Stromal cell of bone marrow (primary cell): ENCODE results near the gene SLC35F3.
"Not testable (repeated sequence)": the region's sequence is repeated elsewhere in the genome, so short reads cannot be mapped to it uniquely, and the experiment has no call there.

Experiments
- DNase-seq: peaks from one replicate; pipeline ENCODE4 v3.0.0-alpha.2; 2012; ENCODE audit warnings: low read depth

The SLC35F3 gene

GRCh38 chr1:234106032-234106431, 201.6 kb downstream of the SLC35F3 start:
- DNase-seq: no peak

GRCh38 chr1:234107416-234108021, 203.0 kb downstream of the SLC35F3 start:
- DNase-seq: no peak

GRCh38 chr1:234108921-234109320, 204.4 kb downstream of the SLC35F3 start:
- no peak for DNase-seq

GRCh38 chr1:234109840-234110239, 205.4 kb downstream of the SLC35F3 start:
- no peak for DNase-seq

GRCh38 chr1:234111458-234112142, 207.1 kb downstream of the SLC35F3 start:
- DNase-seq: no peak

- DNase-seq: peak; percentile 31
Measured at GRCh38 chr1:234114648-234115307, 210.3 kb downstream of the SLC35F3 start.

- no peak for DNase-seq
Measured at GRCh38 chr1:234118911-234119310, 214.4 kb downstream of the SLC35F3 start.

- DNase-seq: no peak
Measured at GRCh38 chr1:234119431-234119830, 215.0 kb downstream of the SLC35F3 start.

GRCh38 chr1:234120327-234120944, 216.0 kb downstream of the SLC35F3 start:
- DNase-seq: no peak

GRCh38 chr1:234121659-234122058, 217.2 kb downstream of the SLC35F3 start:
- DNase-seq: not testable (repeated sequence)

GRCh38 chr1:234122571-234122970, 218.1 kb downstream of the SLC35F3 start:
- DNase-seq: not testable (repeated sequence)

- DNase-seq: no peak
Measured at GRCh38 chr1:234123867-234124266, 219.4 kb downstream of the SLC35F3 start.

GRCh38 chr1:234125283-234125682, 220.8 kb downstream of the SLC35F3 start:
- DNase-seq: no peak

- DNase-seq: no peak
Measured at GRCh38 chr1:234125714-234126113, 221.2 kb downstream of the SLC35F3 start.

- no peak for DNase-seq
Measured at GRCh38 chr1:234127026-234127671, 222.7 kb downstream of the SLC35F3 start.

GRCh38 chr1:234132795-234133194, 228.3 kb downstream of the SLC35F3 start:
- no peak for DNase-seq

- DNase-seq: no peak
Measured at GRCh38 chr1:234134878-234135277, 230.4 kb downstream of the SLC35F3 start.

- DNase-seq: no peak
Measured at GRCh38 chr1:234135501-234135900, 231.0 kb downstream of the SLC35F3 start.

GRCh38 chr1:234136073-234136472, 231.6 kb downstream of the SLC35F3 start:
- no peak for DNase-seq

- no peak for DNase-seq
Measured at GRCh38 chr1:234139966-234140365, 235.5 kb downstream of the SLC35F3 start.

GRCh38 chr1:234140388-234140787, 235.9 kb downstream of the SLC35F3 start:
- no peak for DNase-seq

- no peak for DNase-seq
Measured at GRCh38 chr1:234141006-234141405, 236.5 kb downstream of the SLC35F3 start.
